HepG2 (cell line): ENCODE results near the gene TRPM1.

ENCODE experiments used
- HOXD1 ChIP-seq: sonication (generic); formaldehyde crosslinking; IDR thresholded peaks from 2 replicates; pipeline ENCODE4 v1.5.0; 2020; ENCODE audit warnings: missing genetic modification reagents
- NR3C1 ChIP-seq: sonication (generic); formaldehyde crosslinking; IDR thresholded peaks from 2 replicates; pipeline ENCODE4 v1.4.0; 2020; ENCODE audit warnings: missing genetic modification reagents
- POLR2A ChIP-seq, 2 experiments: IDR thresholded peaks; 2 replicates each; pipeline ENCODE4 v1.6.1; 2011; ENCODE audit warnings: low read depth in 2 of 2, low read length in 2 of 2, mild to moderate bottlenecking in 1 of 2, moderate library complexity in 1 of 2; ENCODE audit not compliant: insufficient read depth in 1 of 2
- ZNF30 ChIP-seq: sonication (generic); formaldehyde crosslinking; IDR thresholded peaks from 2 replicates; pipeline ENCODE4 v1.5.0; 2020; ENCODE audit warnings: mild to moderate bottlenecking, missing genetic modification reagents
- ZNF567 ChIP-seq: sonication (generic); formaldehyde crosslinking; IDR thresholded peaks from 2 replicates; pipeline ENCODE4 v1.8.1; 2023; ENCODE audit warnings: mild to moderate bottlenecking, missing genetic modification reagents, borderline replicate concordance
- ZNF7 ChIP-seq: IDR thresholded peaks from 2 replicates; pipeline ENCODE4 v1.6.1; 2016; ENCODE audit warnings: missing biosample characterization, missing genetic modification reagents
- ZNF776 ChIP-seq: sonication (generic); formaldehyde crosslinking; IDR thresholded peaks from 2 replicates; pipeline ENCODE4 v1.4.0; 2020; ENCODE audit warnings: mild to moderate bottlenecking, missing genetic modification reagents
- TF ChIP-seq, protein P1 (sequence below): sonication (generic); formaldehyde crosslinking; IDR thresholded peaks from 2 replicates; pipeline ENCODE4 v1.4.0; 2020; ENCODE audit warnings: mild to moderate bottlenecking, missing genetic modification reagents
- TF ChIP-seq, protein P2 (sequence below): sonication (generic); formaldehyde crosslinking; IDR thresholded peaks from 2 replicates; pipeline ENCODE4 v1.5.0; 2020; ENCODE audit warnings: mild to moderate bottlenecking, missing genetic modification reagents, moderate library complexity
- TF ChIP-seq, protein P3 (sequence below): sonication (generic); formaldehyde crosslinking; IDR thresholded peaks from one replicate; pipeline ENCODE4 v1.5.1; 2020; ENCODE audit warnings: mild to moderate bottlenecking, missing genetic modification reagents; ENCODE audit errors: not compliant biosample characterization
- TF ChIP-seq, protein P4 (sequence below): IDR thresholded peaks from 2 replicates; pipeline ENCODE4 v1.6.1; 2012; ENCODE audit warnings: low read depth, low read length, improper control_type of control experiment

DNA sequence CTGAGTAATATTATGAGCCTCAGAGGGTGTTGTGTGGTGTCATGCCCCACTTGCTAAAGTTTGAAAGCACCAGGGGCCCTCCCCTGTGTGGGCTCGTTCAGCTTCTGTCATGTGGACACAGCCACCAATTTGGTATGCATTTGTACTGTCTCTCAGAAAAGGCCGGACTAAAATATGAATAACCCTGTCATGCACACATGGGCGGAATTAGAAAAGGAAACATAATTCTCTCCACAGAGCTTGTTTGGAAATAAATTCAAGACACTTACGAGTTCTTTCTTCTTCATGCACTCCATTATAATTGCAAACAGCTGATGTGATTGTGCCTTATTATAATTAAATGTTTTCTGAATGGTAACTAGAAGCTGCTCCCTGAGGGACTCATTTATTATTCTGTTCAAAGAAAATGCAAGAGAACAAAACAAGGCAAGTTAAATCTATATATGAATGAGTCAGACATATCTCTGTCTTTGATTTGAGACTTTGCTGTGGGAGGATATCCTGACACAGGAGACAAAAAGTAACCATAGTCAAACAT lies 39.1 kb downstream of the TRPM1 start:
- TF ChIP-seq ZNF567 (CRISPR knock-in tag) = no peak
- no peak for TF ChIP-seq ZNF776 (CRISPR knock-in tag)
- TF ChIP-seq ZNF30 (CRISPR knock-in tag) = no peak
- TF ChIP-seq, protein P1, sequence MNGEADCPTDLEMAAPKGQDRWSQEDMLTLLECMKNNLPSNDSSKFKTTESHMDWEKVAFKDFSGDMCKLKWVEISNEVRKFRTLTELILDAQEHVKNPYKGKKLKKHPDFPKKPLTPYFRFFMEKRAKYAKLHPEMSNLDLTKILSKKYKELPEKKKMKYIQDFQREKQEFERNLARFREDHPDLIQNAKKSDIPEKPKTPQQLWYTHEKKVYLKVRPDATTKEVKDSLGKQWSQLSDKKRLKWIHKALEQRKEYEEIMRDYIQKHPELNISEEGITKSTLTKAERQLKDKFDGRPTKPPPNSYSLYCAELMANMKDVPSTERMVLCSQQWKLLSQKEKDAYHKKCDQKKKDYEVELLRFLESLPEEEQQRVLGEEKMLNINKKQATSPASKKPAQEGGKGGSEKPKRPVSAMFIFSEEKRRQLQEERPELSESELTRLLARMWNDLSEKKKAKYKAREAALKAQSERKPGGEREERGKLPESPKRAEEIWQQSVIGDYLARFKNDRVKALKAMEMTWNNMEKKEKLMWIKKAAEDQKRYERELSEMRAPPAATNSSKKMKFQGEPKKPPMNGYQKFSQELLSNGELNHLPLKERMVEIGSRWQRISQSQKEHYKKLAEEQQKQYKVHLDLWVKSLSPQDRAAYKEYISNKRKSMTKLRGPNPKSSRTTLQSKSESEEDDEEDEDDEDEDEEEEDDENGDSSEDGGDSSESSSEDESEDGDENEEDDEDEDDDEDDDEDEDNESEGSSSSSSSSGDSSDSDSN (CRISPR knock-in tag) = no peak
- TF ChIP-seq, protein P2, sequence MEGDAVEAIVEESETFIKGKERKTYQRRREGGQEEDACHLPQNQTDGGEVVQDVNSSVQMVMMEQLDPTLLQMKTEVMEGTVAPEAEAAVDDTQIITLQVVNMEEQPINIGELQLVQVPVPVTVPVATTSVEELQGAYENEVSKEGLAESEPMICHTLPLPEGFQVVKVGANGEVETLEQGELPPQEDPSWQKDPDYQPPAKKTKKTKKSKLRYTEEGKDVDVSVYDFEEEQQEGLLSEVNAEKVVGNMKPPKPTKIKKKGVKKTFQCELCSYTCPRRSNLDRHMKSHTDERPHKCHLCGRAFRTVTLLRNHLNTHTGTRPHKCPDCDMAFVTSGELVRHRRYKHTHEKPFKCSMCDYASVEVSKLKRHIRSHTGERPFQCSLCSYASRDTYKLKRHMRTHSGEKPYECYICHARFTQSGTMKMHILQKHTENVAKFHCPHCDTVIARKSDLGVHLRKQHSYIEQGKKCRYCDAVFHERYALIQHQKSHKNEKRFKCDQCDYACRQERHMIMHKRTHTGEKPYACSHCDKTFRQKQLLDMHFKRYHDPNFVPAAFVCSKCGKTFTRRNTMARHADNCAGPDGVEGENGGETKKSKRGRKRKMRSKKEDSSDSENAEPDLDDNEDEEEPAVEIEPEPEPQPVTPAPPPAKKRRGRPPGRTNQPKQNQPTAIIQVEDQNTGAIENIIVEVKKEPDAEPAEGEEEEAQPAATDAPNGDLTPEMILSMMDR = no peak
- no peak for TF ChIP-seq ZNF7 (CRISPR knock-in tag)
- TF ChIP-seq HOXD1 (CRISPR knock-in tag) = no peak
- TF ChIP-seq, protein P3, sequence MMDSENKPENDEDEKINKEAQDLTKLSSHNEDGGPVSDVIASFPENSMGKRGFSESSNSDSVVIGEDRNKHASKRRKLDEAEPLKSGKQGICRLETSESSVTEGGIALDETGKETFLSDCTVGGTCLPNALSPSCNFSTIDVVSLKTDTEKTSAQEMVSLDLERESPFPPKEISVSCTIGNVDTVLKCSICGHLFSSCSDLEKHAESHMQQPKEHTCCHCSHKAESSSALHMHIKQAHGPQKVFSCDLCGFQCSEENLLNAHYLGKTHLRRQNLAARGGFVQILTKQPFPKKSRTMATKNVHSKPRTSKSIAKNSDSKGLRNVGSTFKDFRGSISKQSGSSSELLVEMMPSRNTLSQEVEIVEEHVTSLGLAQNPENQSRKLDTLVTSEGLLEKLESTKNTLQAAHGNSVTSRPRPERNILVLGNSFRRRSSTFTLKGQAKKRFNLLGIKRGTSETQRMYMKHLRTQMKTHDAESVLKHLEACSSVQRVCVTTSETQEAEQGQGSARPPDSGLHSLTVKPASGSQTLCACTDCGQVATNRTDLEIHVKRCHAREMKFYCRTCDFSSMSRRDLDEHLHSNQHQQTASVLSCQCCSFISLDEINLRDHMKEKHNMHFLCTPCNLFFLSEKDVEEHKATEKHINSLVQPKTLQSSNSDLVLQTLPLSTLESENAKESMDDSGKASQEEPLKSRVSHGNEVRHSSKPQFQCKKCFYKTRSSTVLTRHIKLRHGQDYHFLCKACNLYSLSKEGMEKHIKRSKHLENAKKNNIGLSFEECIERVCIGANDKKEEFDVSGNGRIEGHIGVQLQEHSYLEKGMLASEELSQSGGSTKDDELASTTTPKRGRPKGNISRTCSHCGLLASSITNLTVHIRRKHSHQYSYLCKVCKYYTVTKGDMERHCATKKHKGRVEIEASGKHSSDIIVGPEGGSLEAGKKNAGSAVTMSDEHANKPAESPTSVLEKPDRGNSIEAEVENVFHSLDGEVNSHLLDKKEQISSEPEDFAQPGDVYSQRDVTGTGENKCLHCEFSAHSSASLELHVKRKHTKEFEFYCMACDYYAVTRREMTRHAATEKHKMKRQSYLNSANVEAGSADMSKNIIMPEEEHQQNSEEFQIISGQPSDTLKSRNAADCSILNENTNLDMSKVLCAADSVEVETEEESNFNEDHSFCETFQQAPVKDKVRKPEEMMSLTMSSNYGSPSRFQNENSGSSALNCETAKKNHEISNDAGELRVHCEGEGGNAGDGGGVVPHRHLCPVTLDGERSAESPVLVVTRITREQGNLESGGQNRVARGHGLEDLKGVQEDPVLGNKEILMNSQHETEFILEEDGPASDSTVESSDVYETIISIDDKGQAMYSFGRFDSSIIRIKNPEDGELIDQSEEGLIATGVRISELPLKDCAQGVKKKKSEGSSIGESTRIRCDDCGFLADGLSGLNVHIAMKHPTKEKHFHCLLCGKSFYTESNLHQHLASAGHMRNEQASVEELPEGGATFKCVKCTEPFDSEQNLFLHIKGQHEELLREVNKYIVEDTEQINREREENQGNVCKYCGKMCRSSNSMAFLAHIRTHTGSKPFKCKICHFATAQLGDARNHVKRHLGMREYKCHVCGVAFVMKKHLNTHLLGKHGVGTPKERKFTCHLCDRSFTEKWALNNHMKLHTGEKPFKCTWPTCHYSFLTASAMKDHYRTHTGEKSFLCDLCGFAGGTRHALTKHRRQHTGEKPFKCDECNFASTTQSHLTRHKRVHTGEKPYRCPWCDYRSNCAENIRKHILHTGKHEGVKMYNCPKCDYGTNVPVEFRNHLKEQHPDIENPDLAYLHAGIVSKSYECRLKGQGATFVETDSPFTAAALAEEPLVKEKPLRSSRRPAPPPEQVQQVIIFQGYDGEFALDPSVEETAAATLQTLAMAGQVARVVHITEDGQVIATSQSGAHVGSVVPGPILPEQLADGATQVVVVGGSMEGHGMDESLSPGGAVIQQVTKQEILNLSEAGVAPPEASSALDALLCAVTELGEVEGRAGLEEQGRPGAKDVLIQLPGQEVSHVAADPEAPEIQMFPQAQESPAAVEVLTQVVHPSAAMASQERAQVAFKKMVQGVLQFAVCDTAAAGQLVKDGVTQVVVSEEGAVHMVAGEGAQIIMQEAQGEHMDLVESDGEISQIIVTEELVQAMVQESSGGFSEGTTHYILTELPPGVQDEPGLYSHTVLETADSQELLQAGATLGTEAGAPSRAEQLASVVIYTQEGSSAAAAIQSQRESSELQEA (CRISPR knock-in tag) = no peak
- no peak for TF ChIP-seq NR3C1 (CRISPR knock-in tag)
- TF ChIP-seq, protein P4, sequence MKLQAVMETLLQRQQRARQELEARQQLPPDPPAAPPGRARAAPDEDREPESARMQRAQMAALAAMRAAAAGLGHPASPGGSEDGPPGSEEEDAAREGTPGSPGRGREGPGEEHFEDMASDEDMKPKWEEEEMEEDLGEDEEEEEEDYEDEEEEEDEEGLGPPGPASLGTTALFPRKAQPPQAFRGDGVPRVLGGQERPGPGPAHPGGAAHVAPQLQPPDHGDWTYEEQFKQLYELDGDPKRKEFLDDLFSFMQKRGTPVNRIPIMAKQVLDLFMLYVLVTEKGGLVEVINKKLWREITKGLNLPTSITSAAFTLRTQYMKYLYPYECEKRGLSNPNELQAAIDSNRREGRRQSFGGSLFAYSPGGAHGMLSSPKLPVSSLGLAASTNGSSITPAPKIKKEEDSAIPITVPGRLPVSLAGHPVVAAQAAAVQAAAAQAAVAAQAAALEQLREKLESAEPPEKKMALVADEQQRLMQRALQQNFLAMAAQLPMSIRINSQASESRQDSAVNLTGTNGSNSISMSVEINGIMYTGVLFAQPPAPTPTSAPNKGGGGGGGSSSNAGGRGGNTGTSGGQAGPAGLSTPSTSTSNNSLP = no peak
- TF ChIP-seq POLR2A (IDR thresholded peaks at IDR 0.05; ENCODE audit: insufficient read depth in 1 of 2, low read depth in 2 of 2, low read length in 2 of 2) = no peak
